H1 (cell line): ENCODE results near the gene MAPK4. TPM values are rescaled to one million over a fixed set of nuclear protein-coding genes. Genes with fewer than 3 reads are reported as not detected.
A peak's percentile ranks its signal among the peaks of the same experiment; 100 is the strongest.
"Not testable (repeated sequence)": the region's sequence is repeated elsewhere in the genome, so short reads cannot be mapped to it uniquely, and the experiment has no call there.

Experiments used
- CTCF ChIA-PET: fragments of 300-600 bp; sonication (Branson Sonifier 250); formaldehyde crosslinking; loops from one replicate; lab custom pipeline; 2021; ENCODE audit not compliant: partially characterized antibody; lab: Charles Lee
- POLR2A ChIA-PET: fragments of 300-600 bp; sonication (Branson Sonifier 250); formaldehyde crosslinking; loops from one replicate; lab custom pipeline; 2021; ENCODE audit warnings: inconsistent platforms; ENCODE audit not compliant: partially characterized antibody; lab: Charles Lee
- DNase-seq, 2 experiments: peaks; one replicate each; pipeline versions ENCODE4 v3.0.0 to v3.0.0-alpha.2; 2010 to 2022; ENCODE audit warnings: low spot score in 2 of 2, low read depth in 1 of 2, mixed read lengths in 1 of 2
- FAIRE-seq: peaks from 2 replicates; lab custom pipeline; 2011; peaks lifted over from hg19 to GRCh38; lab: Jason Lieb, UNC
- H2AFZ ChIP-seq: 2 replicates; pipeline ENCODE4 v1.8.1; 2012; ENCODE audit warnings: low read length, inconsistent platforms
- H2AK5ac ChIP-seq: 2 replicates; pipeline ENCODE4 v1.6.1; 2013; ENCODE audit warnings: low read depth, low read length
- H2BK120ac ChIP-seq: replicated peaks from 2 replicates; pipeline ENCODE3; 2013; ENCODE audit warnings: low read depth, low read length, inconsistent platforms
- H2BK12ac ChIP-seq: 2 replicates; pipeline ENCODE4 v1.6.1; 2013; ENCODE audit warnings: low read depth, low read length
- H2BK15ac ChIP-seq: 2 replicates; pipeline ENCODE4 v1.6.1; 2013; ENCODE audit warnings: low read length
- H2BK20ac ChIP-seq: 2 replicates; pipeline ENCODE4 v1.6.1; 2013; ENCODE audit warnings: low read length
- H2BK5ac ChIP-seq: 2 replicates; pipeline ENCODE4 v1.6.1; 2013; ENCODE audit warnings: low read depth, low read length
- H3K14ac ChIP-seq: 2 replicates; pipeline ENCODE4 v1.6.1; 2013; ENCODE audit warnings: inconsistent platforms; ENCODE audit not compliant: insufficient read length
- H3K18ac ChIP-seq: 2 replicates; pipeline ENCODE4 v1.6.1; 2013; ENCODE audit warnings: low read length; ENCODE audit errors: extremely low read depth
- H3K23ac ChIP-seq: 2 replicates; pipeline ENCODE4 v1.6.1; 2013; ENCODE audit warnings: inconsistent platforms; ENCODE audit not compliant: insufficient read length
- H3K23me2 ChIP-seq: 2 replicates; pipeline ENCODE4 v1.6.1; 2013; ENCODE audit warnings: low read depth, low read length
- H3K27ac ChIP-seq: 2 replicates; pipeline ENCODE4 v1.6.1; 2011; ENCODE audit warnings: low read depth, low read length, inconsistent platforms
- H3K27me3 ChIP-seq, 4 experiments: replicated peaks in 1 of 4; 1 replicate in 1 of 4; 2 replicates in 3 of 4; pipeline versions ENCODE4 v1.6.1 to v1.8.1; 2011 to 2013; ENCODE audit warnings: low read length in 3 of 4, mild to moderate bottlenecking in 3 of 4, inconsistent platforms in 2 of 4, mixed read lengths in 2 of 4, moderate library complexity in 1 of 4; ENCODE audit not compliant: control insufficient read depth in 3 of 4, insufficient read depth in 3 of 4; ENCODE audit errors: extremely low read depth in 1 of 4
- H3K36me3 ChIP-seq, 4 experiments: 2 replicates each; pipeline versions ENCODE4 v1.6.1 to v1.8.1; 2011 to 2013; ENCODE audit warnings: mild to moderate bottlenecking in 4 of 4, low read length in 3 of 4, moderate library complexity in 2 of 4, control low read depth in 1 of 4, inconsistent platforms in 1 of 4; ENCODE audit not compliant: insufficient read depth in 4 of 4, control insufficient read depth in 2 of 4
- H3K4ac ChIP-seq: replicated peaks from 2 replicates; pipeline ENCODE3; 2013; ENCODE audit warnings: low read length, low read depth, mixed read lengths, inconsistent platforms; ENCODE audit not compliant: insufficient read length
- H3K4me1 ChIP-seq, 4 experiments: replicated peaks in 1 of 4; 1 replicate in 1 of 4; 2 replicates in 3 of 4; pipeline versions ENCODE4 v1.6.1 to v1.8.1; 2011 to 2013; ENCODE audit warnings: low read length in 3 of 4, inconsistent platforms in 2 of 4, mixed read lengths in 1 of 4; ENCODE audit not compliant: insufficient read depth in 4 of 4, control insufficient read depth in 3 of 4
- H3K4me2 ChIP-seq, 2 experiments: 2 replicates each; pipeline versions ENCODE4 v1.6.1 to v1.8.1; 2011 to 2013; ENCODE audit warnings: low read depth in 2 of 2, low read length in 2 of 2, control low read depth in 1 of 2, inconsistent platforms in 1 of 2, mild to moderate bottlenecking in 1 of 2; ENCODE audit not compliant: insufficient read depth in 1 of 2
- H3K4me3 ChIP-seq, 4 experiments: fragments of 200-600, 300-600 bp in 1 of 4; sonication (generic), shearing (Covaris generic), sonication (Bioruptor Twin) in 1 of 4; 2 replicates each; pipeline versions ENCODE4 v1.5.1 to v1.8.1; 2011 to 2016; ENCODE audit warnings: low read length in 4 of 4, low read depth in 3 of 4, control low read depth in 2 of 4, inconsistent platforms in 2 of 4, mild to moderate bottlenecking in 2 of 4, mixed read lengths in 1 of 4, moderate library complexity in 1 of 4; ENCODE audit not compliant: insufficient read depth in 2 of 4; ENCODE audit errors: extremely low read depth in 1 of 4
- H3K56ac ChIP-seq: replicated peaks from 2 replicates; pipeline ENCODE3; 2013; ENCODE audit warnings: low read depth, mild to moderate bottlenecking, mixed read lengths, low read length, inconsistent platforms; ENCODE audit not compliant: insufficient read length
- H3K79me1 ChIP-seq: 2 replicates; pipeline ENCODE4 v1.6.1; 2013; ENCODE audit warnings: low read depth, low read length, control low read depth
- H3K79me2 ChIP-seq, 2 experiments: 2 replicates each; pipeline versions ENCODE4 v1.6.1 to v1.8.1; 2012 to 2013; ENCODE audit warnings: low read length in 2 of 2, mild to moderate bottlenecking in 2 of 2, inconsistent platforms in 1 of 2; ENCODE audit not compliant: insufficient read depth in 2 of 2, control insufficient read depth in 1 of 2
- H3K9ac ChIP-seq, 4 experiments: replicated peaks in 1 of 4; 1 replicate in 1 of 4; 2 replicates in 3 of 4; pipeline versions ENCODE4 v1.6.1 to v1.8.1; 2011 to 2013; ENCODE audit warnings: low read depth in 3 of 4, low read length in 3 of 4, control low read depth in 2 of 4, mild to moderate bottlenecking in 2 of 4, moderate library complexity in 2 of 4, inconsistent platforms in 1 of 4; ENCODE audit errors: extremely low read depth in 1 of 4
- H3K9me3 ChIP-seq, 2 experiments: 2 replicates each; pipeline versions ENCODE4 v1.6.1 to v1.8.1; 2012 to 2013; ENCODE audit warnings: mild to moderate bottlenecking in 2 of 2, moderate library complexity in 2 of 2, control low read depth in 1 of 2, inconsistent platforms in 1 of 2, low read depth in 1 of 2, low read length in 1 of 2, mixed read lengths in 1 of 2; ENCODE audit not compliant: insufficient read depth in 2 of 2
- H4K20me1 ChIP-seq, 2 experiments: replicated peaks in 1 of 2; 2 replicates each; pipeline versions ENCODE3 to v1.8.1; 2011 to 2013; ENCODE audit warnings: inconsistent platforms in 2 of 2, low read length in 2 of 2, mild to moderate bottlenecking in 1 of 2; ENCODE audit not compliant: insufficient read depth in 2 of 2, control insufficient read depth in 1 of 2
- H4K5ac ChIP-seq: 2 replicates; pipeline ENCODE4 v1.6.1; 2013; ENCODE audit warnings: low read length, low read depth, mixed read lengths, inconsistent platforms; ENCODE audit not compliant: insufficient read length
- H4K8ac ChIP-seq: 2 replicates; pipeline ENCODE4 v1.8.0; 2013; ENCODE audit warnings: mild to moderate bottlenecking, moderate library complexity, low read length, inconsistent platforms; ENCODE audit not compliant: insufficient read depth; ENCODE audit errors: extremely low read depth
- H4K91ac ChIP-seq: replicated peaks from 2 replicates; pipeline ENCODE3; 2013; ENCODE audit warnings: low read length, mixed read lengths, inconsistent platforms; ENCODE audit not compliant: insufficient read length
- SIN3A ChIP-seq, 2 experiments: IDR thresholded peaks in 1 of 2; conservative IDR thresholded peaks in 1 of 2; 2 replicates each; pipeline ENCODE4 v1.6.1; 2011 to 2012; ENCODE audit warnings: low read length in 2 of 2, improper control_type of control experiment in 1 of 2, low read depth in 1 of 2, mild to moderate bottlenecking in 1 of 2
- WGBS, 2 experiments: shearing (Covaris generic) in 1 of 2; methylation state at CpG; one replicate each; pipeline versions ENCODE4 v1.1.6 to v1.1.7; 2013 to 2015; ENCODE audit warnings: low lambda C conversion rate in 2 of 2, mixed read lengths in 2 of 2, inconsistent platforms in 1 of 2, low coverage in 1 of 2, missing lambda C conversion rate in 1 of 2; ENCODE audit not compliant: insufficient replicate concordance in 2 of 2, insufficient coverage in 1 of 2, insufficient read length in 1 of 2; ENCODE audit errors: extremely low coverage in 1 of 2, missing lambda C conversion rate in 1 of 2; 5-methylcytosine and 5-hydroxymethylcytosine counted together
- polyA plus RNA-seq, 7 experiments: library from polyadenylated mRNA; depleted of rRNA in 3 of 7; stranded (reverse) in 5 of 7; unstranded in 2 of 7; fragments of >200 nt in 5 of 7; fragments of 200-250 nt in 2 of 7; gene quantifications; 1 replicate in 5 of 7; 2 replicates in 1 of 7; 4 replicates in 1 of 7; pipeline versions ENCODE4 v1.2.1 to v1.2.3, GENCODE V29; 2011 to 2013; ENCODE audit warnings: missing spikeins in 2 of 7, mixed read lengths in 2 of 7
- total RNA-seq: library from RNA; stranded (reverse); fragmentation: NEBNext Ultra II Directional; extraction: Animal tissue kit (Norgen Biotek cat#: 25700); gene quantifications from 2 replicates; pipeline ENCODE4 v1.2.1, GENCODE V29; 2021

MAPK4 gene
- total and polyA plus RNA-seq, 2 of the 8 experiments (the other 6 are each of a cell fraction or from before 2014, with no cell fraction given): 3.2 to 3.7 TPM

DNA sequence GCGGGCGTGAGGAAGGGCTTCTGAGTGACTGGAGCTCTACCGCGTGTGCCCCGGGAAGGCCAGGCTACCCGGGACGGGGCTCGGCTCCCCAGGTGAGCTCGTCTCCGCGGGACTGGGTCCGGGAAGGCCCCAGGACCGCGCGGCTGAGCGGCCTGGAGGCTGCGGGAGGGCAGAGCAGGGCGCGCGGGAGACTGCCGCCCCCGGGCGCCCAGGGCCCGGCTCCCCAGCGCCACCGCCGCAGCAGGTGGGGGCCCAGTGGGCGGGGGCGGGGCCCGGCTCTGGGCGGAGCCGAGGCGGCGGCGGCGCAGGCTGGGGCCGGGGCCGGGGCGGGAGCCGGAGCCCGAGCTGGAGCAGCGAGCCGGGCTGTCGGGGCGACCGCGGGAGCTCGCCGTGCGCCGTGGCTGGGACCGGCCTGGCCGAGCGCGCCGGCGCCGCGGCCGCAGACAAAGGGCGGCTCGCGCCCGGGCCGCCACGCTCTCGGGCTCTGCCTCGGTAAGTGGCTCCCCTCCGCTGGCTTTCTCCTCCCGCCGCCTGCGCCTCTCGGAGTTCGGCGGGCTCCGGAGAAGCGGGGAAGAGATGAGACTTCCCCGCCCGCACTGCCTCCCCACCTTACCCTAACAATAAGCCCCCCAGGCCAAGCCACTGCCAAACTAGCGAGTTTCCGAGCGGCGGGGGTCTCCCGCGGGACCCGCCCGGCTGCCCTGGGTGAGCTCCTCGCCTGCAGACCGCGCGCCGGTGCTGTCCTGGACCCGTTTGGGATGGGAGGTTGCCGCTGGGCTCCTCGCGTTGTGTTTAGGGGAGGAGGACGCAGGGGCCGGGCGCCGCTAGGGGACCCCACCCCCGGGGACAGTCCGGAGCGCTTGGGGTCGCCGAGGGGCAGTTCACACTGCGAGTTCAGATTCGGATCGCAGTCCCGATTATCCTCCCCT, at the start of gene MAPK4 (continued):
- peak in 1 of 2 experiments; percentile 51; a peak in 1 of 4 replicates for TF ChIP-seq SIN3A (conservative IDR thresholded peaks at IDR 0.05 in 1 of 2, IDR thresholded peaks at IDR 0.05 in 1 of 2; ENCODE audit: low read depth in 1 of 2, low read length in 2 of 2)

GRCh38 chr18:50517277-50517676, 42.6 kb upstream of the MAPK4 start:
- H2AK5ac ChIP-seq, H3K56ac ChIP-seq, H3K27me3 ChIP-seq, H3K79me2 ChIP-seq, H3K4me3 ChIP-seq, H3K23me2 ChIP-seq, FAIRE-seq, H4K8ac ChIP-seq, H4K20me1 ChIP-seq, H3K27ac ChIP-seq, H3K23ac ChIP-seq, H2BK120ac ChIP-seq, H2BK5ac ChIP-seq, H3K36me3 ChIP-seq, POLR2A ChIA-PET, H4K5ac ChIP-seq, H2BK15ac ChIP-seq, CTCF ChIA-PET, H3K79me1 ChIP-seq, H3K18ac ChIP-seq, H2BK20ac ChIP-seq, H3K14ac ChIP-seq, H4K91ac ChIP-seq, H3K4ac ChIP-seq, H3K9me3 ChIP-seq, H3K4me1 ChIP-seq, H3K4me2 ChIP-seq, H3K9ac ChIP-seq, H2AFZ ChIP-seq, DNase-seq, H2BK12ac ChIP-seq: not testable (repeated sequence)
- WGBS, 2 experiments: 83% methylated on average over 5 of the region's 5 CpGs; no CpG with 5 or more reads in 1 of the 2 experiments
